GM20431 (cell line): ENCODE measurements around the gene TBC1D14.
"Not testable (repeated sequence)": the region's sequence is repeated elsewhere in the genome, so short reads cannot be mapped to it uniquely, and the experiment has no call there.

Source experiments
- in situ Hi-C: fragments of 300-500 bp; cut with MseI, MboI; formaldehyde crosslinking; loops from one replicate; pipeline ENCODE4 v1.15.0; 2020; ENCODE audit warnings: low sequenced_read_pairs; ENCODE audit not compliant: unreplicated experiment

The TBC1D14 gene

GRCh38 chr4:7067452-7068278, 158.0 kb downstream of the TBC1D14 start, which contains the start of gene GRPEL1:
TSS of gene GRPEL1 (minus strand) at chr4:7068064. CDS start at chr4:7068032, 32 bp downstream.
- in situ Hi-C loops: loop anchor here (25.0 kb wide), 1 partner anchor 355 kb away; the partner anchor contains the start of genes BLOC1S4 and MRFAP1L1

DNA sequence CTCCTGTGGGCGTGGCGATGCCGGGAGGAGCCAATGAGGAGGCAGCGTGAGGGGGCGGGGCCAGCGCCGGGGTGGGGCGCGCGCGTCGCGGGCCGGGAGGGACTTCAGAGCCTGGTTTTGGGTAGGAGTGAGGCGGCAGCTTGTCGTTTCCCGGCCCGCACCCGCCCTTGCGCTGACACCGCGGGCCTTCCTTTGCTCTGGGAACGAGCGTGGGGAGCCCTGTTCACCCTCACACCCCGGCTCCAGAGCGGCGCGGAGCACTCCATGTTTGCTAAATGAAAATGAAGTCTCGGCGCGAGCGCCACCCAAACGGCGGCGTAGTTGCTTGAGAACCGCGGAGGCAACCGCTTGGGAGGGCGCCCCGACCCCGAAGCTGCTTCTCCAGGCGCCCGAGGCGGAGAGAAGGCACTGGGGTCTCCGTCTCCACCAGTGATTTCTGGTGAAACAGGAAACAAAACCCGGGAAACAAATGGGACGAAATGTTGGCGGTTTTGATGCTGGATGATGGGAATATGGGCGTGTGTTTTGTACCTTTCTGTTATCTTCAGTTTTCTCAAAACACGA, 158.7 kb downstream of the TBC1D14 start:
- in situ Hi-C loops: loop anchor here (25.0 kb wide), 1 partner anchor 356 kb away; the partner anchor contains the start of genes BLOC1S4 and MRFAP1L1

- in situ Hi-C loops: loop anchor here (25.0 kb wide), 1 partner anchor 357 kb away; the partner anchor contains the start of genes BLOC1S4 and MRFAP1L1
Observed at GRCh38 chr4:7068883-7069282, 159.3 kb downstream of the TBC1D14 start.

GRCh38 chr4:7070729-7071511, 161.3 kb downstream of the TBC1D14 start:
- in situ Hi-C loops: loop anchor here (25.0 kb wide), 1 partner anchor 359 kb away; the partner anchor contains the start of genes BLOC1S4 and MRFAP1L1

DNA sequence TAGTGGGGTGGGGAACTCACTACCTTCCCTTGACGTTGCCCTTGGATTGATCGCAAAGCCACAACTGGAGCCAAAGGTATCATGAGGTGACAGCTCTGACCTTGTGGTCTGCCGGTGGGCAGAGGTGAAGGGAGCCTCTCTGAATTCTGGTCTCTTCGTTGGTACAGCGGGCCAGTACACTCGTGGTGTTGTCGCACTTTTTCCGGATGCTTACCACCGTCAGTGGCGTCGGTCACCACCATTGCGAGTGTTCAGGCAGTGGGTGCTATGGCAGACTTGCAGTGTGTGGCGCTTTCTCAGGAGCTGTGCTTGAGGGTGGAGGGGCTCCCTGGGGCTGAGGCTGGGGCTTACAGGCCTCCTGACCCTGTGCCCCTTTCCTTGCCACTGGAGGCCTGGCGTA, 163.4 kb downstream of the TBC1D14 start:
- in situ Hi-C loops: loop anchor here (25.0 kb wide), 1 partner anchor 361 kb away; the partner anchor contains the start of genes BLOC1S4 and MRFAP1L1

GRCh38 chr4:7073526-7074390, 164.1 kb downstream of the TBC1D14 start:
- in situ Hi-C loops: loop anchor here (25.0 kb wide), 1 partner anchor 361 kb away; the partner anchor contains the start of genes BLOC1S4 and MRFAP1L1

DNA sequence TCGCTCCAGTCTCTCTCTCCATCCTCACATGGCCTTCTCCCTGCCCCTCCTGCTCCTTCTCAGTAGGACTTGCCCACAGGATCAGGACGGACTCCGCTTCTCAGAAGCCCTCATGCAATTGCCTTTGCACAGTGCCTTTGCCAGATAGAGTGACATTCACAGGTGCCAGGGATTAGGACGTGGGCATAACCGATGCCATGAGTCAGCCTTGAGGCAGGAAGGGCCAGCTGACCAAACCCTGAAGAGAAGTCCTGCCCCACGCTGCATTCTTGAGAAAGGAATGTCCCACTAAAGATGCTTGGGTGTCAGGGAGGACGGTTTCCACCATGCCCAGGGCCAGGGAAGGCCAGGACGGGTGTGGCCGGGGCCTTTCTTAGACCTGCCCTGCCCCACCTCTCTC, 164.8 kb downstream of the TBC1D14 start:
- in situ Hi-C loops: loop anchor here (25.0 kb wide), 1 partner anchor 362 kb away; the partner anchor contains the start of genes BLOC1S4 and MRFAP1L1

DNA sequence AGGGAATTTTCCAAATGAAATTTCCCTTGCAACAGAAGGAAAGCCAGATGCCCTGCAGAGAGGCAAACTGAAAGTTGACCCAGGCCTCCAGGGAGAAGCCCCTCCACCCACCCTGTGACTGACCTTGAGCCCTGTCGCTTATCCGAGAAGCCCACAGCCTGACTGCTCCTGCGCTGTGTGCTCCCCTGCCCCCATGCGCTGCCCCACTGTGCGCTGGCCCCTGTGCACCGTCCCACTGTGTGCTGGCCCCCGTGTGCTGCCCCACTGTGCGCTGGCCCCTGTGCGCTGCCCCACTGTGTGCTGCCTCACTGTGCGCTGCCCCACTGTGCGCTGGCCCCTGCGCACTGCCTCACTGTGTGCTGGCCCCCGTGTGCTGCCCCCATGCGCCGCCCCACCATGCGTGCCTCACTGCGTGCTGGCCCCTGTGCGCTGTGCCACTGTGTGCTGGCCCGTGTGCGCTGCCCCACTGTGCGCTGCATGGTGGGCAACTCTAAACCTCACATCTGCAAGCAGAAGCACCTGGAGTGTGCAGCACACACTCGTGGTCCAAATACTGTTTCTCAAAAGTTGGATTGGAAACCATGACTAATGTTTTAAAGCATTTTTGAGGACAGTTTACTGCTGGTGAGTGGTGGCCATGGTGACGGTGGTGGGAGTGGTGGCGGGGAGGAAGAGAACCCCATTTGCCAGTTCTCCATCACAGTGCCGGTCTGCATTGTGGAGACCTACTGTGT, 166.5 kb downstream of the TBC1D14 start:
- in situ Hi-C loops: no loop called here

DNA sequence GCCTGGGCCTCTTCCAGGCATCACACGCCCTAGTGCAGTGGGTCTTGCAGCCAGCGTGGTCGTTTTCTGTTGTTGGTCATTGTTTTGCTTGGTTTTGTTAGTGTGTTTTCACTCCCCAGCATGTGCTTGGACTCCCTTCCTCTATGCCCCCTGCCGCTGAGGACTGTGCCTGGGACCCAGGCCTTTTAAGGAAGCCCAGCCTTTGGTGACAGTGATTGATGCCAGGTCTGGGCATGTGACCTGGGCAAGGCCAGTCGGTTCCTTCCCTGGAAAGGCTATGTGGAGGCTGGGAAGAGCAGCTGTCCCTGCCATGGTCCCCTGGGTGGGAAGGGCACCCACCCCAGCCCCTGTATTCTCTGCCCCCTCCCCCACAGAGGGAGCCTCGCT, 167.1 kb downstream of the TBC1D14 start:
- in situ Hi-C loops: no loop called here

GRCh38 chr4:7077371-7077770, 167.7 kb downstream of the TBC1D14 start:
- in situ Hi-C loops: no loop called here

- in situ Hi-C loops: no loop called here
Observed at GRCh38 chr4:7078025-7078424, 168.4 kb downstream of the TBC1D14 start.

GRCh38 chr4:7079483-7079882, 169.9 kb downstream of the TBC1D14 start:
- in situ Hi-C loops: not testable (repeated sequence)

GRCh38 chr4:7079909-7080308, 170.3 kb downstream of the TBC1D14 start:
- in situ Hi-C loops: not testable (repeated sequence)
